ENCODE data around the gene MYADML2.
"Not testable (repeated sequence)": the region's sequence is repeated elsewhere in the genome, so short reads cannot be mapped to it uniquely, and the experiment has no call there.

The MYADML2 gene

GRCh38 chr17:81958633-81959342 is 11.8 kb upstream of the MYADML2 start:
- no peak for DNase-seq

- no peak for DNase-seq
Measured at GRCh38 chr17:81957691-81958432, 10.8 kb upstream of the MYADML2 start.

- no peak for DNase-seq
Measured at GRCh38 chr17:81956607-81957589, 9.9 kb upstream of the MYADML2 start.

GRCh38 chr17:81955756-81956544 is 8.9 kb upstream of the MYADML2 start:
- DNase-seq = no peak

GRCh38 chr17:81955058-81955681 is 8.1 kb upstream of the MYADML2 start:
- no peak for DNase-seq

GRCh38 chr17:81954131-81955057 is 7.4 kb upstream of the MYADML2 start:
- DNase-seq = no peak

GRCh38 chr17:81953443-81953842 is 6.4 kb upstream of the MYADML2 start:
- not testable (repeated sequence) for DNase-seq

- no peak for DNase-seq
Measured at GRCh38 chr17:81952792-81953228, 5.8 kb upstream of the MYADML2 start.

- no peak for DNase-seq
Measured at GRCh38 chr17:81951785-81952684, 5.0 kb upstream of the MYADML2 start.

- no peak for DNase-seq
Measured at GRCh38 chr17:81950501-81950900, 3.5 kb upstream of the MYADML2 start.

GRCh38 chr17:81948635-81949378 is 1.8 kb upstream of the MYADML2 start:
- no peak for DNase-seq

GRCh38 chr17:81944858-81945257 is 2.2 kb downstream of the MYADML2 start:
- no peak for DNase-seq

GRCh38 chr17:81942167-81942553 is 4.9 kb downstream of the MYADML2 start:
- no peak for DNase-seq

- no peak for DNase-seq
Measured at GRCh38 chr17:81941484-81942166, 5.4 kb downstream of the MYADML2 start.

- no peak for DNase-seq
Measured at GRCh38 chr17:81940538-81941483, 6.2 kb downstream of the MYADML2 start.

GRCh38 chr17:81939881-81940385 is 7.1 kb downstream of the MYADML2 start:
- DNase-seq = no peak

All from fibroblast of skin of back (primary cell).